GM13976 (cell line): Measurements from ENCODE around the gene SLC2A8.

Experiments used
- DNase-seq: peaks from one replicate; pipeline ENCODE4 v3.0.0; 2012; ENCODE audit warnings: low spot score
- CTCF ChIP-seq: IDR thresholded peaks from 2 replicates; pipeline ENCODE4 v1.5.1; 2012; ENCODE audit warnings: borderline replicate concordance, mild to moderate bottlenecking; ENCODE audit not compliant: insufficient read depth; ENCODE audit errors: extremely low read depth, missing control alignments, control extremely low read depth
- in situ Hi-C: fragments of 300-500 bp; cut with MboI; formaldehyde crosslinking; loops from one replicate; pipeline ENCODE4 v1.12.0; 2022; ENCODE audit warnings: low sequenced_read_pairs, mixed read lengths, inconsistent platforms; ENCODE audit not compliant: unreplicated experiment

Gene SLC2A8

GRCh38 chr9:127405344-127406125 lies 8.6 kb downstream of the SLC2A8 start:
- in situ Hi-C loops = loop anchor here (25.0 kb wide), 1 partner anchor 468 kb away; no protein-coding TSS in a partner anchor
- no peak for DNase-seq
- no peak for TF ChIP-seq CTCF

GRCh38 chr9:127406799-127407491 lies 10.0 kb downstream of the SLC2A8 start:
- TF ChIP-seq CTCF = no peak
- in situ Hi-C loops = loop anchor here (25.0 kb wide), 1 partner anchor 470 kb away; no protein-coding TSS in a partner anchor
- DNase-seq = no peak

- in situ Hi-C loops = loop anchor here (25.0 kb wide), 1 partner anchor 470 kb away; no protein-coding TSS in a partner anchor
- no peak for TF ChIP-seq CTCF
- DNase-seq = no peak
Measured at GRCh38 chr9:127407492-127407843, 10.5 kb downstream of the SLC2A8 start.

- in situ Hi-C loops = loop anchor here (25.0 kb wide), 1 partner anchor 474 kb away; no protein-coding TSS in a partner anchor
Measured at GRCh38 chr9:127411122-127411521, 14.2 kb downstream of the SLC2A8 start.

GRCh38 chr9:127415141-127415540 lies 18.2 kb downstream of the SLC2A8 start:
- in situ Hi-C loops = loop anchor here (25.0 kb wide), 1 partner anchor 478 kb away; no protein-coding TSS in a partner anchor
- DNase-seq = no peak
- TF ChIP-seq CTCF = no peak

More at GRCh38 chr9:127411122-127411521, 14.2 kb downstream of the SLC2A8 start:
- no peak for TF ChIP-seq CTCF
- no peak for DNase-seq

GRCh38 chr9:127415657-127416056 lies 18.7 kb downstream of the SLC2A8 start:
- in situ Hi-C loops = loop anchor here (25.0 kb wide), 1 partner anchor 478 kb away; no protein-coding TSS in a partner anchor
- no peak for TF ChIP-seq CTCF
- no peak for DNase-seq
